GM21737 (cell line): ENCODE measurements around the gene HOXD12.

Experiments
- ATAC-seq: cut with Tn5 transposase; IDR thresholded peaks from one replicate; pipeline ENCODE4 v1.9.1; 2021; ENCODE audit warnings: mild to moderate bottlenecking, moderate library complexity; ENCODE audit not compliant: unreplicated experiment

Gene HOXD12

GRCh38 chr2:176080540-176081375, 18.8 kb upstream of the HOXD12 start:
- no peak for ATAC-seq

GRCh38 chr2:176081376-176081836, 18.2 kb upstream of the HOXD12 start:
- no peak for ATAC-seq

- ATAC-seq, result no peak
Measured at GRCh38 chr2:176081837-176082524, 17.6 kb upstream of the HOXD12 start.

GRCh38 chr2:176082525-176082823, 17.1 kb upstream of the HOXD12 start:
- no peak for ATAC-seq

GRCh38 chr2:176082824-176083751, 16.5 kb upstream of the HOXD12 start:
- ATAC-seq, result no peak

- ATAC-seq, result no peak
Measured at GRCh38 chr2:176083796-176084261, 15.8 kb upstream of the HOXD12 start, which contains the start of gene EVX2. Gene EVX2, minus strand, starts transcription at chr2:176083962. Its CDS starts 186 bp downstream, at chr2:176083776.

GRCh38 chr2:176084611-176085119, 14.9 kb upstream of the HOXD12 start:
- ATAC-seq, result no peak

GRCh38 chr2:176085120-176085788, 14.3 kb upstream of the HOXD12 start:
- no peak for ATAC-seq

GRCh38 chr2:176085861-176086771, 13.5 kb upstream of the HOXD12 start:
- no peak for ATAC-seq

GRCh38 chr2:176087330-176088047, 12.1 kb upstream of the HOXD12 start:
- no peak for ATAC-seq

- no peak for ATAC-seq
Measured at GRCh38 chr2:176088048-176088936, 11.3 kb upstream of the HOXD12 start.

- ATAC-seq, result no peak
Measured at GRCh38 chr2:176088937-176089842, 10.4 kb upstream of the HOXD12 start.

- ATAC-seq, result no peak
Measured at GRCh38 chr2:176089843-176090395, 9.7 kb upstream of the HOXD12 start.

GRCh38 chr2:176090862-176091261, 8.7 kb upstream of the HOXD12 start:
- ATAC-seq, result no peak

GRCh38 chr2:176091329-176092258, 8.0 kb upstream of the HOXD12 start:
- no peak for ATAC-seq
